GM13977 (cell line): Measurements from ENCODE around the gene LRRD1.
"Not testable (repeated sequence)": the region's sequence is repeated elsewhere in the genome, so short reads cannot be mapped to it uniquely, and the experiment has no call there.

Source experiments
- DNase-seq: peaks from one replicate; pipeline ENCODE4 v3.0.0; 2012; ENCODE audit warnings: low spot score
- in situ Hi-C: fragments of 300-500 bp; cut with MboI; formaldehyde crosslinking; loops from one replicate; pipeline ENCODE4 v1.12.0; 2022; ENCODE audit warnings: low sequenced_read_pairs, low pct_unique_long_range_greater_than_20kb, mixed read lengths, inconsistent platforms; ENCODE audit not compliant: unreplicated experiment
- TF ChIP-seq, protein P1 (sequence below): IDR thresholded peaks from 2 replicates; pipeline ENCODE4 v1.5.1; 2012; ENCODE audit warnings: mild to moderate bottlenecking, control low read depth; ENCODE audit not compliant: insufficient read depth; ENCODE audit errors: extremely low read depth, missing control alignments

LRRD1 gene

DNA sequence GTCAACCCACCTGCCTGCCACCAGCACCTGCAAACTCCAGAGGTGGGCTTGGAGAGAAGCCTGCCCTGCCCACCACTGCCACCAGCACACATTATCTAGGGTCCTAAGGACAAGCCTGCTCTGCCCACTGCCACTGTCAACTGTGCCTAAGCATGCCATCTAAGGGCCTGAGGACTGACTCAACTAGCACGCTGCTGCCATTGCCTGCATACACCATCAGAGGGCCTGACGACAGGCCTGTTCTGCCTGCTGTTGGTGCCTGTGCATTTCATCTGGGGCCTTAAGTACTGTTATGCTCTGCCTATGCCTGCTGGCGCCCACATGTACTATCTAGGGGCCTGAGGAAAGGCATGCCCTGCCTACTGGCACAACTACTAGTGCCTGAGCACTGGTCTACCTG, 27.0 kb upstream of the LRRD1 start:
- in situ Hi-C loops, result no loop called here
- no peak for DNase-seq
- TF ChIP-seq, protein P1, sequence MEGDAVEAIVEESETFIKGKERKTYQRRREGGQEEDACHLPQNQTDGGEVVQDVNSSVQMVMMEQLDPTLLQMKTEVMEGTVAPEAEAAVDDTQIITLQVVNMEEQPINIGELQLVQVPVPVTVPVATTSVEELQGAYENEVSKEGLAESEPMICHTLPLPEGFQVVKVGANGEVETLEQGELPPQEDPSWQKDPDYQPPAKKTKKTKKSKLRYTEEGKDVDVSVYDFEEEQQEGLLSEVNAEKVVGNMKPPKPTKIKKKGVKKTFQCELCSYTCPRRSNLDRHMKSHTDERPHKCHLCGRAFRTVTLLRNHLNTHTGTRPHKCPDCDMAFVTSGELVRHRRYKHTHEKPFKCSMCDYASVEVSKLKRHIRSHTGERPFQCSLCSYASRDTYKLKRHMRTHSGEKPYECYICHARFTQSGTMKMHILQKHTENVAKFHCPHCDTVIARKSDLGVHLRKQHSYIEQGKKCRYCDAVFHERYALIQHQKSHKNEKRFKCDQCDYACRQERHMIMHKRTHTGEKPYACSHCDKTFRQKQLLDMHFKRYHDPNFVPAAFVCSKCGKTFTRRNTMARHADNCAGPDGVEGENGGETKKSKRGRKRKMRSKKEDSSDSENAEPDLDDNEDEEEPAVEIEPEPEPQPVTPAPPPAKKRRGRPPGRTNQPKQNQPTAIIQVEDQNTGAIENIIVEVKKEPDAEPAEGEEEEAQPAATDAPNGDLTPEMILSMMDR, result no peak

DNA sequence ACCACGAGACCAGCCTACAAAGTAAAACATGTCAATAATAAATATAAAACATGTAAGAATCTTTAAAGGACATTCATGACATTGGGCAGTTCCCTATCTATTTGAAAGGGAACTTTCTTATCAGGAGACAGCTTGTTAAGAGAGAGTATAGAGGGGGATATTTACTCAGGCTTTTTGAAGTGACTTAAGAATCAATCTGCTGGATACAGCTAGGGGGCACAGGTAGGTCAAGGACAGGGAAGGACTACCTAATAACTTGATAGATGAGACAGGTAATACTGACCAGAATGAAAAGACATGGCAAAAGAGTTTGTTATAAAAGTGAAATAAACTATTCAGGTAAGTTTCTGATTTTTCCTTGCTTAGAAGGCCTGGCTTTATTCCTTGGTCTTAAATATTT, 21.8 kb upstream of the LRRD1 start:
- in situ Hi-C loops, result no loop called here
- TF ChIP-seq, protein P1, result no peak
- no peak for DNase-seq

DNA sequence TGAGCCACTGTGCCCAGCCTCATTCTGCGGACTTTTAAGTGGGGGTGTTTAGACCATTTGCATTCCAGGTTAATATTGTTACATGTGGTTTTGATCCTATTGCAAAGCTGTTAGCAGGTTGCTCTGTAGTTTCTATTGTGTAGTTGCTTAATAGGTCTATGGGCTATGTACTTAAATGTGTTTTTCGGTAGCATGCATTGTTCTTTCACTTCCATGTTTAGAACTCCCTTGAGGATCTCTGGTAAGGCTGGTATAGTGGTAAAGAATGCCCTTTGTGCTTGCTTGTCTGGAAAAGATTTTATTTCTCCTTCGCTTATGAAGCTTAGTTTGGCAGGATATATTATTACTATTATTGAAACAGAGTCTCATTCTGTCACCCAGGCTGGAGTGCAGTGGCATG, 13.4 kb upstream of the LRRD1 start:
- in situ Hi-C loops, result no loop called here
- TF ChIP-seq, protein P1, result no peak
- DNase-seq, result no peak

DNA sequence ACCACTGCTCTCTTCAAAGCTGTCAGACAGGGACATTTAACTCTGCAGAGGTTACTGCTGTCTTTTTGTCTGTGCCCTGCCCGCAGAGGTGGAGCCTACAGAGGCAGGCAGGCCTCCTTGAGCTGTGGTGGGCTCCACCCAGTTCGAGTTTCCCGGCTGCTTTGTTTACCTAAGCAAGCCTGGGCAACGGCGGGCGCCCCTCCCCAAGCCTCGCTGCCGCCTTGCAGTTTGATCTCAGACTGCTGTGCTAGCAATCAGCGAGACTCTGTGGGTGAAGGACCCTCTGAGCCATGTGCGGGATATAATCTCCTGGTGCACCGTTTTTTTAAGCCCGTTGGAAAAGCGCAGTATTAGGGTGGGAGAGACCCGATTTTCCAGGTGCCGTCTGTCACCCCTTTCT, 10.3 kb upstream of the LRRD1 start:
- in situ Hi-C loops, DNase-seq: not testable (repeated sequence)

DNA sequence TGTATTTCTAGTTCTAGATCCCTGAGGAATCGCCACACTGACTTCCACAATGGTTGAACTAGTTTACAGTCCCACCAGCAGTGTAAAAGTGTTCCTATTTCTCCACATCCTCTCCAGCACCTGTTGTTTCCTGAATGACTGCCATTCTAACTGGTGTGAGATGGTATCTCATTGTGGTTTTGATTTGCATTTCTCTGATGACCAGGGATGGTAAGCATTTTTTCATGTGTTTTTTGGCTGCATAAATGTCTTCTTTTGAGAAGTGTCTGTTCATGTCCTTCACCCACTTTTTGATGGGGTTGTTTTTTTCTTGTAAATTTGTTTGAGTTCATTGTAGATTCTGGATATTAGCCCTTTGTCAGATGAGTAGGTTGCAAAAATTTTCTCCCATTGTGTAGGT, 5.4 kb upstream of the LRRD1 start:
- in situ Hi-C loops, DNase-seq: not testable (repeated sequence)

DNA sequence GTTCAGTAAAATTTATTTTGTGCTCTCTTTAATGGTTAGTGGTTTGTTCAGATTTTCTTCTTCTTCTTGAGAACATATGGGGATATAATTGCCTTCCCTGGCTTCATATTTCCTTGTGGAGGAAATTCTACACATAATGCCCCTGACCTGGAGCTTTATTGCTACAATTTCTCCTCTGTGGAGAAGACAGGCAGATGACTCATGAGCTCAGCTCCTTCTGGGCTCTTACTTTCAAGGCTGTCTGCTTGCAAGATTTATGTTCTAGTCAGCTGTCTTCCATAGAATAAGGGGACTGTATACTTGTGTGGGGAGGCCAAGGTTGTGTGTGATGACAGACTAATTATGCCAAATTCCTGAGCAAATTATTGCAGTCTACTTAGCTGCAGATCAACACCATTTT, 1.6 kb downstream of the LRRD1 start:
- in situ Hi-C loops, result no loop called here
- no peak for DNase-seq
- TF ChIP-seq, protein P1, result no peak

DNA sequence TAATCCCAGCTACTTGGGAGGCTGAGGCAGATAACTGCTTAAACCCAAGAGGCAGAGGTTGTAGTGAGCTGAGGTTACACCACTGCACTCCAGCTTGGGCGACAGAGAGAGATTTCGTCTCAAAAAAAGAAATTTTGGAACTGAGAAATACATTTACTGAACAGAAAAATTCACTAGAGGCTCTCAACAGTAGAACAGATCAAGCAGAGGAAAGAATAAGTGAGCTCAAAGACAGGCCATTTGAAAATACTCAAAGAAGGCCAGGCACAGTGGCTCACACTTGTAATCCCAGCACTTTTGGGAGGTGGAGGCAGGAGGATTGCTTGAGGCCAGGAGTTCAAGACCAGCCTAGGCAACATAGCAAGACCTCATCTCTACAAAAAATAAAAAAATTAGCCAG, 9.4 kb downstream of the LRRD1 start:
- in situ Hi-C loops, DNase-seq: not testable (repeated sequence)

DNA sequence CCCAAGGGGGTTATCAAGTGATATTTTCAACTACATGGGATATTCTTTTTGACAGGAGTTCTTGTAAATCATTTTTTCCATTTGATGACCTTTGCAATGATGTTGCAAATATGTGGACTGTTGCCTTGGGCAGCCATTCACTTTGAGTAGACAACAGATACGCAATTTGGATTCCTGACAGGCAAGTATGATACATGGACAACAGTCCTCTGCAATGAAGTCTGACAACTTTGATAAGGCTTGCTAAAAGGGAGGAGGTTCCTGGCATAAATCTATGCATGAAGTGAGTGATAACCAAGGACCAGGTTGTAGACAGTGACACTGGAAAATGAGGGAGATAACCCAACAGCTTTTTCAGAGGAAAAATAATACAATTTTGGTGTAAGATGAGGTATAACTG, 17.7 kb downstream of the LRRD1 start:
- in situ Hi-C loops, result no loop called here
- TF ChIP-seq, protein P1, result no peak

More for the DNA sequence above, 17.7 kb downstream of the LRRD1 start:
- DNase-seq, result no peak
